Endothelial cell of umbilical vein (primary cell): ENCODE data around the gene MT1F. TPM values are rescaled to one million over a fixed set of nuclear protein-coding genes. Genes with fewer than 3 reads are reported as not detected.
"Not testable (repeated sequence)": the region's sequence is repeated elsewhere in the genome, so short reads cannot be mapped to it uniquely, and the experiment has no call there.

Experiments used
- BruUV-seq: library from RNA; stranded (reverse); fragments of 400-500 nt; replicated peaks from 2 replicates; lab custom pipeline; 2021; lab: Mats Ljungman, UMichigan
- CTCF ChIA-PET: fragments of 300-600, 350-600 bp; sonication (Branson Sonifier 250); formaldehyde crosslinking; loops from one replicate; lab custom pipeline; 2021; ENCODE audit warnings: antibody characterized with exemption, inconsistent platforms; lab: Charles Lee
- POLR2A ChIA-PET: fragments of 300-600, 350-600 bp; sonication (Branson Sonifier 250); formaldehyde crosslinking; loops from one replicate; lab custom pipeline; 2021; ENCODE audit warnings: antibody characterized with exemption, inconsistent platforms; lab: Charles Lee
- DNase-seq: peaks from one replicate; pipeline ENCODE4 v3.0.0-alpha.2; 2011; ENCODE audit warnings: low read depth, low spot score
- FAIRE-seq: peaks from 2 replicates; lab custom pipeline; 2011; peaks lifted over from hg19 to GRCh38; lab: Jason Lieb, UNC
- H2AFZ ChIP-seq: 2 replicates; pipeline ENCODE4 v1.6.0; 2012; ENCODE audit warnings: low read depth, low read length, control low read depth, inconsistent platforms
- H3K27ac ChIP-seq: 2 replicates; pipeline ENCODE4 v1.5.1; 2011; ENCODE audit warnings: low read depth, mild to moderate bottlenecking, control low read depth, low read length, moderate library complexity; ENCODE audit not compliant: insufficient read depth
- H3K27me3 ChIP-seq, 2 experiments: 2 replicates each; pipeline versions ENCODE4 v1.6.0 to v1.6.1; 2011; ENCODE audit warnings: low read length in 2 of 2, mixed read lengths in 1 of 2; ENCODE audit not compliant: control insufficient read depth in 2 of 2, insufficient read depth in 2 of 2
- H3K36me3 ChIP-seq, 2 experiments: 2 replicates in 1 of 2; 3 replicates in 1 of 2; pipeline ENCODE4 v1.5.1; 2011; ENCODE audit warnings: low read length in 2 of 2, mild to moderate bottlenecking in 1 of 2, moderate library complexity in 1 of 2; ENCODE audit not compliant: control insufficient read depth in 2 of 2, insufficient read depth in 2 of 2; ENCODE audit errors: extremely low read depth in 1 of 2
- H3K4me1 ChIP-seq: 3 replicates; pipeline ENCODE4 v1.5.1; 2011; ENCODE audit warnings: mild to moderate bottlenecking, low read length; ENCODE audit not compliant: control insufficient read depth, insufficient read depth; ENCODE audit errors: extremely low read depth
- H3K4me2 ChIP-seq: 2 replicates; pipeline ENCODE4 v1.6.1; 2011; ENCODE audit warnings: low read length, control low read depth, mixed read lengths; ENCODE audit not compliant: insufficient read depth
- H3K4me3 ChIP-seq, 3 experiments: fragments of 200-600 bp in 1 of 3; sonication (generic), shearing (Covaris generic) in 1 of 3; replicated peaks in 1 of 3; 2 replicates each; pipeline ENCODE4 v1.5.1; 2011 to 2016; ENCODE audit warnings: control low read depth in 3 of 3, low read length in 3 of 3, mild to moderate bottlenecking in 2 of 3, inconsistent platforms in 1 of 3, low read depth in 1 of 3, moderate library complexity in 1 of 3; ENCODE audit not compliant: insufficient read depth in 1 of 3
- H3K79me2 ChIP-seq: 2 replicates; pipeline ENCODE4 v1.6.0; 2012; ENCODE audit warnings: low read length, inconsistent platforms; ENCODE audit not compliant: control insufficient read depth, insufficient read depth
- H3K9ac ChIP-seq: replicated peaks from 2 replicates; pipeline ENCODE3; 2011; ENCODE audit warnings: low read length, control low read depth; ENCODE audit not compliant: insufficient read depth; ENCODE audit errors: extremely low read depth
- H3K9me1 ChIP-seq: replicated peaks from 3 replicates; pipeline ENCODE4 v1.6.0; 2011; ENCODE audit warnings: mild to moderate bottlenecking, low read length; ENCODE audit not compliant: control insufficient read depth, insufficient read depth; ENCODE audit errors: extremely low read depth
- H3K9me3 ChIP-seq: replicated peaks from 2 replicates; pipeline ENCODE4 v1.5.1; 2012; ENCODE audit warnings: low read length, inconsistent platforms; ENCODE audit not compliant: control insufficient read depth, insufficient read depth
- H4K20me1 ChIP-seq: replicated peaks from 2 replicates; pipeline ENCODE3; 2011; ENCODE audit warnings: mild to moderate bottlenecking, low read length; ENCODE audit not compliant: control insufficient read depth, insufficient read depth; ENCODE audit errors: extremely low read depth
- EZH2 ChIP-seq: IDR thresholded peaks from 2 replicates; pipeline ENCODE4 v1.6.1; 2012; ENCODE audit warnings: borderline replicate concordance, low read depth, mild to moderate bottlenecking, moderate library complexity, low read length, inconsistent platforms; ENCODE audit not compliant: severe bottlenecking
- FOS ChIP-seq: IDR thresholded peaks from 2 replicates; pipeline ENCODE4 v1.6.1; 2011; ENCODE audit warnings: mild to moderate bottlenecking, low read length, moderate library complexity, borderline replicate concordance; ENCODE audit not compliant: insufficient read depth
- GATA2 ChIP-seq: IDR thresholded peaks from 2 replicates; pipeline ENCODE4 v1.7.0; 2011; ENCODE audit warnings: low read depth, mild to moderate bottlenecking, moderate library complexity, mixed read lengths, low read length; ENCODE audit not compliant: insufficient read length, insufficient read depth
- JUN ChIP-seq: IDR thresholded peaks from 2 replicates; pipeline ENCODE4 v1.6.1; 2011; ENCODE audit warnings: borderline replicate concordance, low read depth; ENCODE audit not compliant: insufficient read length, insufficient read depth
- MYC ChIP-seq: IDR thresholded peaks from one replicate; pipeline ENCODE4 v1.6.1; 2011; ENCODE audit warnings: mild to moderate bottlenecking, low read depth, low read length
- POLR2A ChIP-seq: IDR thresholded peaks from 2 replicates; pipeline ENCODE4 v1.6.1; 2012; ENCODE audit warnings: low read depth, mild to moderate bottlenecking, control low read depth, low read length
- POLR2AphosphoS5 ChIP-seq: IDR thresholded peaks from 2 replicates; pipeline ENCODE4 v1.6.1; 2012; ENCODE audit warnings: low read depth, mild to moderate bottlenecking, control low read depth, low read length, moderate library complexity; ENCODE audit not compliant: insufficient read depth
- dilution Hi-C: fragments of 300-500 bp; cut with MboI; formaldehyde crosslinking; loops from one replicate; pipeline ENCODE4 v1.15.0; 2019; ENCODE audit warnings: low sequenced_read_pairs; ENCODE audit not compliant: extremely low pct_ligation_motif_present
- intact Hi-C: fragments of 100-400 bp; cut with micrococcal nuclease; formaldehyde crosslinking; loops from one replicate; pipeline ENCODE4 v1.10.0; 2022
- polyA plus RNA-seq, 4 experiments: library from polyadenylated mRNA; depleted of rRNA in 3 of 4; stranded (reverse) in 3 of 4; unstranded in 1 of 4; fragments of >200 nt; gene quantifications; 2 replicates each; pipeline versions ENCODE4 v1.2.1 to v1.2.3, GENCODE V29; 2011 to 2012; ENCODE audit warnings: missing spikeins in 1 of 4
- total RNA-seq: library from RNA; stranded (reverse); gene quantifications from 2 replicates; pipeline ENCODE4 v1.2.3, GENCODE V29; 2021
- TF ChIP-seq, protein P1 (sequence below), 2 donors: IDR thresholded peaks; 1 replicate in 1 of 2; 2 replicates in 1 of 2; pipeline ENCODE4 v1.5.1; 2011; ENCODE audit warnings: low read length in 2 of 2, mild to moderate bottlenecking in 2 of 2, moderate library complexity in 2 of 2, control low read depth in 1 of 2, inconsistent platforms in 1 of 2, low read depth in 1 of 2; ENCODE audit not compliant: insufficient read depth in 1 of 2; ENCODE audit errors: extremely low read depth in 1 of 2
- TF ChIP-seq, protein P2 (sequence below): IDR thresholded peaks from 2 replicates; pipeline ENCODE4 v1.6.1; 2011; ENCODE audit not compliant: insufficient read depth, insufficient read length

The MT1F gene
- total and polyA plus RNA-seq, 2 donors (not counting 3 experiments of a cell fraction or from before 2014, with no cell fraction given): 2.2 to 2.6 TPM

DNA sequence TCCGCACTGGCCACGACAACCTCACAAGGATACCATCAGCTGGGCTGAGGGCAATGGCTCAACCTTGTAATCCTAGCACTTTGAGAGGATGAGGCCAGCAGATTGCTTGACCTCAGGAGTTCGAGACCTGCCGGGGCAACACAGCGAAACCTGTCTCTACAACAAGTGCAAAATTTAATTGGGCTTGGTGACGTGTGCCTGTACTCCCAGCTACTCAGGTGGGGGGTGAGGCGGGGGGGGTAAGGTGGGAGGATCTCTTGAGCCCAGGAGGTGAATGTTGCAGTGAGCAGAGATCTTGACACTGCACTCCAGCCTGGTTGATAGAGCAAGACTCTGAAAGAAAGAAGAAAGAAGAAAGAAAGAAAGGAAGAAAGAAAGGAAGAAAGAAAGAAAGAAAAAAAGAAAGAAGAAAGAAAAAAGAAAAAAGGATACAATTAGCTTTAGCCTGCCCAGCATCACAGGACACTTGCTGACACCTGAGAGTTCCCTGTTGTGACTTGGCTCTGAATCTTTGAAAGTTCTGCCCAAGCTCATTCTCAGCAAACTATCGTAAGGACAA lies 37.3 kb upstream of the MT1F start:
- no TSS peak for BruUV-seq
- FAIRE-seq (no peak), DNase-seq (no peak)
- ChIA-PET POLR2A (no interaction called here), CTCF (interaction anchor here (0.9 kb wide), 1 partner anchor 10 kb away, joined by 3 read pairs; no protein-coding TSS in a partner anchor)
- Histone ChIP-seq H3K4me3 (no peak overlapping the region), H3K36me3 (no peaks in the 10 kb centered on the region), H3K9ac (no peak overlapping the region), H3K79me2 (peaks cover 2% of the 10 kb centered on the region), H2AFZ (no peak overlapping the region), H3K9me1 (no peaks in the 10 kb centered on the region), H3K4me1 (peaks cover 29% of the 10 kb centered on the region), H3K9me3 (no peaks in the 10 kb centered on the region), H3K4me2 (no peak overlapping the region), H3K27me3 (no peaks in the 10 kb centered on the region), H4K20me1 (no peaks in the 10 kb centered on the region), H3K27ac (no peak overlapping the region)
- no peak for TF ChIP-seq GATA2
- no peak for TF ChIP-seq POLR2AphosphoS5
- no peak for TF ChIP-seq JUN
- TF ChIP-seq MYC: no peak
- no peak for TF ChIP-seq FOS
- TF ChIP-seq, protein P1, sequence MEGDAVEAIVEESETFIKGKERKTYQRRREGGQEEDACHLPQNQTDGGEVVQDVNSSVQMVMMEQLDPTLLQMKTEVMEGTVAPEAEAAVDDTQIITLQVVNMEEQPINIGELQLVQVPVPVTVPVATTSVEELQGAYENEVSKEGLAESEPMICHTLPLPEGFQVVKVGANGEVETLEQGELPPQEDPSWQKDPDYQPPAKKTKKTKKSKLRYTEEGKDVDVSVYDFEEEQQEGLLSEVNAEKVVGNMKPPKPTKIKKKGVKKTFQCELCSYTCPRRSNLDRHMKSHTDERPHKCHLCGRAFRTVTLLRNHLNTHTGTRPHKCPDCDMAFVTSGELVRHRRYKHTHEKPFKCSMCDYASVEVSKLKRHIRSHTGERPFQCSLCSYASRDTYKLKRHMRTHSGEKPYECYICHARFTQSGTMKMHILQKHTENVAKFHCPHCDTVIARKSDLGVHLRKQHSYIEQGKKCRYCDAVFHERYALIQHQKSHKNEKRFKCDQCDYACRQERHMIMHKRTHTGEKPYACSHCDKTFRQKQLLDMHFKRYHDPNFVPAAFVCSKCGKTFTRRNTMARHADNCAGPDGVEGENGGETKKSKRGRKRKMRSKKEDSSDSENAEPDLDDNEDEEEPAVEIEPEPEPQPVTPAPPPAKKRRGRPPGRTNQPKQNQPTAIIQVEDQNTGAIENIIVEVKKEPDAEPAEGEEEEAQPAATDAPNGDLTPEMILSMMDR (IDR thresholded peaks at IDR 0.05; ENCODE audit: extremely low read depth in 1 of 2, insufficient read depth in 1 of 2, low read depth in 1 of 2, low read length in 2 of 2): no peak
- TF ChIP-seq, protein P2, sequence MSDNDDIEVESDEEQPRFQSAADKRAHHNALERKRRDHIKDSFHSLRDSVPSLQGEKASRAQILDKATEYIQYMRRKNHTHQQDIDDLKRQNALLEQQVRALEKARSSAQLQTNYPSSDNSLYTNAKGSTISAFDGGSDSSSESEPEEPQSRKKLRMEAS: no peak
- TF ChIP-seq EZH2: no peak
- TF ChIP-seq POLR2A: no peak
- dilution Hi-C loops (no loop called here), intact Hi-C loops (no loop called here)

DNA sequence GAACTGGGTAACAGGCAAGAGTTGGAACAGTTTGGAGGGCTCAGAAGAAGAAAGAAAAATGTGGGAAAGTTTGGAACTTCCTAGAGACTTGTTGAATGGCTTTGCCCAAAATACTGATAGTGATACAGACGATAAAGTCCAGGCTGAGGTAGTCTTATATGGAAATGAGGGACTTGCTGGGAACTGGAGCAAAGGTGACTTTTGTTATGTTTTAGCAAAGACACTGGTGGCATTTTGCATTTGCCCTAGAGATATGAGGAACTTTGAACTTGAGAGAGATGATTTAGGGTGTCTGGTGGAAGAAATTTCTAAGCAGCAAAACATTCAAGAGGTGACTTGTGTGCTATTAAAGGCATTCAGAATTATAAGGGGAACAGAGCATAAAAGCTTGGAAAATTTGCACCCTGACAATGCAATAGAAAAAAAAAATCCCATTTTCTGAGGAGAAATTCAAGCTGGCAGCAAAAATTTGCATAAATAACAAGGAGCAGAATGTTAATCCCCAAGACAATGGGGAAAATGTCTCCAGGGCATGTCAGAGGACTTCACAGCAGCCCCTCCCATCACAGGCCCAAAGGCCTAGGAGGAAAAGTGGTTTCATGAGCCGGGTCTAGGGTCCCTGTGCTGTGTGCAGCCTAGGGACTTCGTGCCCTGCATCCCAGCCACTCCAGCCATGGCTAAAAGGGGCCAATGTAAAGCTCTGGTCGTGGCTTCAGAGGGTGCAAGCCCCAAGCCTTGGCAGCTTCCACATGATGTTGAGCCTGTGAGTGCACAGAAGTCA lies 35.9 kb upstream of the MT1F start:
- Histone ChIP-seq H3K79me2 (peaks cover 12% of the 10 kb centered on the region), H3K4me1 (peaks cover 24% of the 10 kb centered on the region)
- H3K27me3 ChIP-seq, H3K36me3 ChIP-seq, H3K27ac ChIP-seq, DNase-seq, H3K9me3 ChIP-seq, H3K4me2 ChIP-seq, H4K20me1 ChIP-seq, intact Hi-C loops, H3K9ac ChIP-seq, H3K4me3 ChIP-seq, BruUV-seq, dilution Hi-C loops, H2AFZ ChIP-seq, FAIRE-seq, POLR2A ChIA-PET, H3K9me1 ChIP-seq: not testable (repeated sequence)
- CTCF ChIA-PET: interaction anchor here (2.3 to 3.2 kb wide), 2 partner anchors 18 to 21 kb away, joined by 8 to 13 read pairs; no protein-coding TSS in a partner anchor
